Measurements from ENCODE around the gene AQP12B.
A peak's percentile ranks its signal among the peaks of the same experiment; 100 is the strongest.
"Not testable (repeated sequence)": the region's sequence is repeated elsewhere in the genome, so short reads cannot be mapped to it uniquely, and the experiment has no call there.

Gene AQP12B

DNA sequence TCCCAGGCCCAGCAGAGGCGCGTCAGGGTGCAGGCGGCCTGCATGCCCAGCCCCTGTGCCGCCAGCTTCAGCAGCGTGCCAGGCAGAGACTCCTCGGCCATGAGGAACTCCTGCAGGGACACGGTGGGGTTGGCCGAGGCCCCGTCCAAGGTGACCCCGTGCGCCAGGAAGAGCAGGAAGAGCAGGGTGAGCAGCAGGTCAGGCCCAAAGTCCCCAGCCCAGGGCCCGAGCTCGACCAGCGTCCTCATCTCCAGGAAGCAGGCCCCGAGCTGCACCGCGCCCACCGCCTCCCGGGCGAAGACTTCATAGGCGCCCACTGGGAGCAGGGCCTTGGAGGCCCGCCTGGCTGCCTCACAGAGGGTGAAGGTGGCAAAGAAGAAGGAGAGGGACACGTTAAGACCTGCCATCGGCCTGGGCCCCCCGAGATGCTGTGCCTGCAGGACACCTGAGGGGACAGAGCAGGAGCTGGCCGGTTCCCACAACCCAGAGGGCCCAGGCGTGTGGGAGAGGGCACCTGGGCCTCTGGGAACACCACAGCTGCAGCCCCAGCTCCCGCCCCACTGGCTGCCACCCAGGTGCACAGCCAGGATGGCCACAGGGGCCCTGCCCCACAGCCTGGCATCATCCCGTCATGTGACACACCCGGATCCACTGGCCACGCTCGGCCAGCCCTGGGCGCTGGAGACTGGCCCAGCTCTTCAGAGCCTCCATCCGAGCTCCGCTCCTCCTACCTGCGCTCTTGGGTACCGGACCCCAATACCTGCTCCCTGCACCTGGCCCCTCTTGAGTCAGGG lies at the start of gene AQP12B:
TSS of gene AQP12B (minus strand) at position 455 of the 794 bp plus-strand sequence. CDS start at position 407, 48 bp downstream.
- not testable (repeated sequence) for DNase-seq (ENCODE audit: low spot score)

DNA sequence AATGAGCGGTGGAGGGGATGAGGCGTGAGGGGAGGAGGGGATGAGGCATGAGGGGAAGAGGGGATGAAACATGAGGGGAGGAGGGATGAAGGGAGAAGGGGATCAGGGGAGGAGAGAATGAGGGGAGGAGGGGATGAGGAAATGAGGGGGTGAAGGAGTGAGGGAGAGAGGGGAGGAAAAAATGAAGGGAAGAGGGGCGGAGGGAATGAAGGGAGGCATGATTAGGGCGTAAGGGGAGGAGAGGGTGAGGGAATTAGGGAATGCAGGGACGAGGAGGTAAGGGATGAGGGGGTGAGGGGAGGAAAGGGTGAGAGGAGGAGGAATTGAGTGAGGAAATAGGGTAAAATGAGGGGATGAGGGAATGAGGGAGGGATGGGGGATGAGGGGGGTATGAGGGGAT lies 49.5 kb upstream of the AQP12B start:
- DNase-seq (ENCODE audit: low spot score) = no peak

DNA sequence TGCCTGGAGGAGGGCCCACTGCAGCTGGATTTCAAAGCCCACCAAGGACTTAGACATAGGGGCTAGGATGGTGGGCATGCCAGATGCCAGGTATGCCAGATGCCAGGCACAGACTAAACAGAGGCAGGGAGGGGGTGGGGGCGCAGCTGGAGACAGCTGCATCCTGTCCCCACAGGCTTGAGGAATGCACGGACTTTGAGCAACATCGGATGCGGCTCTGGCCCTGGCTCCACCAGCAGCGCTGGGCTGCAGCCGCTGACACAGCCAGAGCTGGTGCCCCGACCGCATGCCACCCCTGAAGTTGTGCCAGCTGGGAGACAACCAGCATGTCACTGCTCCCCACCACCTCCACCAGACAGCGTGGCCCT lies 48.5 kb upstream of the AQP12B start:
- peak; percentile 53 for DNase-seq (ENCODE audit: low spot score)

- no peak for DNase-seq (ENCODE audit: low spot score)
These were observed 48.0 kb upstream of the AQP12B start for GRCh38 chr2:240730501-240731177.

GRCh38 chr2:240728827-240729226 lies 46.1 kb upstream of the AQP12B start:
- DNase-seq (ENCODE audit: low spot score) = no peak

- DNase-seq (ENCODE audit: low spot score) = no peak
These were observed 45.7 kb upstream of the AQP12B start for GRCh38 chr2:240728361-240728760.

DNA sequence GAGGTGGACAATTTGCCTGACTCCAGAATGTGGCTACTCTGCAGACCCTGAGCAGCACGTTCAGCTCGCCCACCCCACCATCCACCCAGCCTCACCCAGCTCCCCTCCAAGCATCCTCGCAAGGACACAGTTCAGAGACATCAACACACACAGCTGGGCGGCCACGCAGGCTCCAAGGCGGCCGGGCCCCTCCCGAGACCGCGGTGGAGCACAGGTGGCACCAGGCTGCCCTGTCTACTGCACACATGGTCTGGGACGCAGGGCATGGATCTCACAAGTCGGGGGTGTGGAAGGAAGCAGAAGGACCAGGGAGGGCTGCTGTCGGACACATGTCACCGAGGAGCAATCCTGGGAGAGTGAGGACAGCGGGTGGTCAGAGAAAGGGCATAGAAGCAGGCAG lies 45.2 kb upstream of the AQP12B start:
- no peak for DNase-seq (ENCODE audit: low spot score)

- DNase-seq (ENCODE audit: low spot score) = no peak
These were observed 44.8 kb upstream of the AQP12B start for GRCh38 chr2:240727439-240727838.

DNA sequence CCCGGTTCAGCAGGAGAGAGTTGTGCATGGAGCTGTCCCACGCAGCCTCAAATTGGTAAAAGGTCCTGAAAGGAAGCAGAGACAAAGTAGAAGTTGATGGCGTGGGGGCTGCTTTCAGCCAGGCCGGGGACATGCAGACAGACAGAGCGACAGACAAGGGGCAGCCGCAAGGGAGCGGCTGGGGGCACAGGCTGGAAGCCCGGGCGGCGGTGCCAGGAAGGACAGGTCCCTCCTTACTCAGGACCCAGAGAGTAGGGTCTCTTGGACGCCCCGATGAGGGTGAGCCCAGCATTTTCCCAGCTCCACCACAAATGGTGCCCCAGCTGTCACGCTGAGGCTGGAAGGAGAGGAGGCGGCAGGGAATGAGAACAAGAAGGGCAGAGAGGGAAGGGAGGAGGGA lies 44.2 kb upstream of the AQP12B start:
- no peak for DNase-seq (ENCODE audit: low spot score)

GRCh38 chr2:240725671-240726070 lies 43.0 kb upstream of the AQP12B start:
- DNase-seq (ENCODE audit: low spot score) = no peak

- DNase-seq (ENCODE audit: low spot score) = no peak
These were observed 42.6 kb upstream of the AQP12B start for GRCh38 chr2:240725266-240725665.

DNA sequence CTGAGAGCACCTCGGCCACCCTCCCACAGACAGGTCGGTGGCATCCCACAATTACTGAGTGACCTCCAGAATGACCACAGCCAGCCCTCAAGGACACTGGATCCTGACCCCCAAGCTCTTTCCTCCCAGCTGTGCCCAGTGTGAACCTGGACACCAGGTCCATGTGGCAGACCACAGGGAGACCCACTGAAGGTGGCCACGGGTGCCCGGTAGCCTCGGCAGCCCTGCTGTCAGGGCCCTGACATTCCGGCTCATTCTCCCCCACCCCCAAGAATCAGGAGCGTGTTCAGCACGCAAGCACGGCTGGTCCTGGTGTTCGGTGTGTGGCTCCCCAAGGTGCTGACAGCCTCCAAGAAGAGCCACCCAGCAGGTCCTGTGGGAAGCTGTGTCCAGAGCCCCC lies 41.7 kb upstream of the AQP12B start:
- no peak for DNase-seq (ENCODE audit: low spot score)

DNA sequence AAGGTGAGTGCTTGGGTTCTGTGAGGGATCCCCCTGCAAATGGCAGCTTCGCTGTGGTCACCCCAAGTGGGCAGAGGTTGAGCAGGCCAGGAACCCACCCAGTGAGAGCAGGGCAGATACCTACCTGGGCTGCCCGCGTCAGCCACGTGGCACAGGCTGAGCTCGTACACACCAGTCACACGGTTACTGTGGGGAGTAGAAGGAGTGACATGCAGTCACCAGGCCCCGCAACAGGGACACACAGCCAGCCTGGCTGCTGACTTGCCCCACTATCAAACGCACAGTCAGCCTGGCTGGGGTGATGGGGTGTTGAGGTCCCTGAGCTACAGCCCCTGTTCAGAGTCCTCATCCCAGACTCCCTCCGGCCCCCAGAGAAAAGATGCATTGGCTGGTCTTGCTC lies 41.2 kb upstream of the AQP12B start:
- no peak for DNase-seq (ENCODE audit: low spot score)

DNA sequence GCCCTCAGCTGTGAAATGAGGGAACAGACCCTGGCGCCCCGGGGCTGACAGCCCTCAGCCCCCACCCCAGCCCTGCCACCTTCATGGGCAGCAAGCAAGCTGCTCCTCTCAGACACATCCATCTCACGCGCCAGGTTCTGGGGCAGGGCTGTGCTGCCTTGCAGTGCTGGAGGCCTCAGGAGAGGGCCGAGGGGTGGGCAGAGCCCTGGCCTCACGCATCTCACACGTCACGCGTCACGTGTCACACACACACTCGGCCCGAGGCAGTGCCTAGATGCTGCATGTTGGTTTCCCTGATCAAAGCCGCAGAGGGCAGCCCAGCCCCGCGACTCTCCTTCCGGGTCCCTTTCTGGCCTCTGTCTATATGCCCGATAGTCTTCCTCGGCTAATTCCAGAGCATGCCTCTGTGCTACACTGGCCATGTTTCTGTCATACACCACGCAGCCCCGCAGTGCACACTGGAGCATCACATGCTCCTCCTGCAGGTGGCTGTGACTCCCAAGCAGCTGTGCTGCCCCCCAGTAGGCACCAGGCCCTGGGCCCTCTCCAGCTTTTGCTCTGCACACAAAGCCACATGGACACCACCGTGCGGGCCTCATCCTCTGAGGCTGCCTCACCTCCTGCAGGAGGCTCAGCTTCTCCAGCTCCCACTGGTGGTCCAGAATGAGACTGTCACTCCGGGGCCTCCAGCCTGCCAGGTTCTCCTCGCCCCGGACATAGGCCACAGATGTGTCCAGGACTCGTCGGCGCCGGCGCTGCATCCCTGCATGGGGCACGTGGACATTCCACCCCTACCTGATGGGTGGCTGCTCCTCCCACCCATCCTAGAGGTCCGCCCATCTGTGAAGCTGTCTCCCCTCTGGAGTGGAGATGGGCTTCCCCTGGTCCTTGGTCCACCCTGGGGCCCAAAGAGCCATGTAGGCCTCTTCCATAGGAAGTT lies 40.4 kb upstream of the AQP12B start:
- no peak for DNase-seq (ENCODE audit: low spot score)

DNA sequence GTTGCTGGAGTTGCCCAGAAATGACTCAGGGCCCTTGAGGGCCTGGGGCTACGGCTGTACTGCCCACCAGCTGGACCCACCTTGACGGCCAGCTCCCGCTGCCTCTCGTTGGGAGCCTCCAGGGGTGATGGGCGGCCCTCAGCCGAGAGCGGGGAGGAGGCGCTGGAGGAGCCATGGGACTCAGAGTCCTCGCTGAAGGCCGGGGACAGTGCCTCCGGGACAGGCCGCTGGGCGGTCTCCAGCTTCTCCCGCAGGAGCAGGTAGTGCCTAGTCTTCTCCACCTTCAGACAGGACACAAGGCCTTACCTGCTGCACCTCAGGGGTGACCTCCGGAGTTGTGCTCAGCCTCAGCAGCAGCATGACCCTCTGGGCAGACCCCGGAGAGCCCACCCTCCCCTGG lies 39.7 kb upstream of the AQP12B start:
- no peak for DNase-seq (ENCODE audit: low spot score)

DNA sequence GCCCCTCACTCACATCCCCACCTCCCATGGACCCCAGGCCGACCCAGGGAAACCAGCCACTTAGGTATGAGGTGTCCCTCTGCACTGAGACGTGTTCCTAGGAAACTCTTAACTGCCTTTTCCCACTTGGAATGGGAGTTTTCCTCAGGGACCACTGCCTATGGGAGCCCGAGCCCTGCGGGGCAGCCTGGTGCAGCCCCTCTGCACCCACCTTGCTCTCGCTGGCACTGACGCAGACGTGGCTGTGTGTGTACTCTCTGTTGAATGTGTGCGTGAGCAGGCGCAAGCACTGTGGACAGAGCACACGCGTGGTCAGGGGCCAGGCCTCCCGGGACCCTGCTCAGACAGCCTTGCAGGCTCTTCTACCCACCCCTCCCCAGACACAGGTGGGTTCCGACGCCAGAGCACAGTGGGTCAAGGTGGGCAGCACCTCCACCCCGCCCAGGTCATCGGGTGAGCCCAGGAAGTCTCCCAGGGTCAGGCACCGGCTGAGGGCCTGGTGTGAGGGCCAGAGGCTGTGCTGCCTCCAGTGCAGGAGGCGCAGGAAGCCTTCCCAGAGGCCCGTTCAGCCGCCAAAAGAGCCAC lies 39.0 kb upstream of the AQP12B start:
- no peak for DNase-seq (ENCODE audit: low spot score)

GRCh38 chr2:240720686-240721595 lies 38.3 kb upstream of the AQP12B start:
- no peak for DNase-seq (ENCODE audit: low spot score)

DNA sequence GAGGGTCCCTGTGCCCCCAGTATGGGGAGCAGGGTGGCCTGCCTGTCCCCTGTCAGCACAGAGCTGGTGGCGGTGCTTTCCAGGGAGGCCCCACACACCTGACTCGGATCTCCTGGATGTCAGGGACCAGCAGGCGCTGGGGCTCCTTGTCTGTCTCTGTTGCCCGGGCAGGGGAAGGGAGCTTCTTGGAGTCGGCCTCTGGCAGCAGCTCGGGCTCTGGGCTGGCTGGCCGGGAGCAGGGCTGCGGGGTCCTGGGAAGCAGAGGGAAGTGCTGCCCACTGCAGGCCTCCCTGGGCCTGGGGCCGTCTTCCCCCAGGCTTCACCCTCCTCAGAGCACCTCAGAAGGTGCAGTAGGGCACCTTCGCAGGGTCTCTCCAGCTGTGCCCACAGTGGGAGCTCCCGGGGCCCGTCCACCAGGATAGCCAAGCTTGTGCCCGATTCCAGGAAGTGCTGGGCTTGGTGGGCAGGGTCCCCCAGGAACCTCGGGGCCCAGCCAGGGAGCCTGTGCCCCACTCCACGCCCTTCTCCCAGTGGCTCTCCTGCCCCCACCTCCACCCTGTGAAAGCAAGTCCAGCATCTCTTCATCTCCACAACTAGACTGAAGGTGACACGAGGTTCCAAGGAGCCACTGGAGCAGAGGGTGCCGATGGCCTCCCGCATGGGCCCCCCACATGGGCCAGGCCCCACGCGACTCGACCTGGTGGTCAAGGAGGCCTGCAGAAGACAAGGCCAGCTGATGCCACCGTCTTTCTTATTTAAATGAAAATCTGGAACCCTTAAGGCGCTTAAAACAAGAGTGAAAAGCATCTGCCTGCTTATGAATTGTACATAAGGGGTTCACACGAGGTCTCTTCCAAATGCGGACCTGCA lies 37.2 kb upstream of the AQP12B start:
- no peak for DNase-seq (ENCODE audit: low spot score)

DNA sequence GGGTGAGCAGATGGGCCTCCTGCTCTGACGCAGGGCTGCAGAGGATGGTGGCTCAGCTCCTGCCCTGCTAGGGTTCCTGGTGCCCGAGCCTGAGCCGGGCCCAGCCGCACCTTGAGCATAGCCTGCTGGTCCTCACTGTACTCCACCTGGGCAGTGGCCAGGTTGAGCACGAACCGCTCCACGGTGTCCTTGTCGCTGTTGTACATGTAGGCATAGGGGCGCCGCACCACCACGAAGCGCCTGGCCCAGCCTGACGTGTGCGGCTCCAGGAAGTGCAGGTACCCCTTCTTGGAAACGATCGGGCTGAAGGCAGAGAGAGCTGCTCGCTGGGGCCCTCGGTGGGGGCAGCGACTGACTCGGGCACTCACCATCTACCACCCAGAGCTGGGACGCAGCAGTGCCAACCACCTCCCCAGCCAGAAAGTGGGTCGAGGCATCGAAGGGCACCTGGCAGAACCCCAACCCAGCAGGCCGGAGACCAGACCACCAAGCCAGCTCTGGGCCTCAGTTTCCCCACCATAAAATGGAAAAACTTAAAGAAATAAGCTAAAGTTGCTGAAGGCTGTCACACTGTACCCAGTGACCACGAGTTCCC lies 36.3 kb upstream of the AQP12B start:
- no peak for DNase-seq (ENCODE audit: low spot score)

All from AG08396 (cell line).